HEK293 (cell line): ENCODE measurements around the gene HCAR3.

Experiments used
- EGR2 ChIP-seq: fragments of 450-650 bp; formaldehyde crosslinking; IDR thresholded peaks from 2 replicates; pipeline ENCODE4 v1.5.1; 2016; ENCODE audit warnings: low read depth, missing biosample characterization, missing genetic modification characterization
- GFI1B ChIP-seq: fragments of 450-650 bp; formaldehyde crosslinking; IDR thresholded peaks from 2 replicates; pipeline ENCODE4 v1.5.1; 2016; ENCODE audit warnings: missing biosample characterization, missing genetic modification characterization
- GLIS1 ChIP-seq: fragments of 450-650 bp; formaldehyde crosslinking; IDR thresholded peaks from 2 replicates; pipeline ENCODE4 v1.5.1; 2016; ENCODE audit warnings: missing biosample characterization, missing genetic modification characterization
- GLIS2 ChIP-seq: fragments of 450-650 bp; formaldehyde crosslinking; IDR thresholded peaks from 2 replicates; pipeline ENCODE4 v1.5.1; 2016; ENCODE audit warnings: missing biosample characterization, missing genetic modification characterization
- KLF7 ChIP-seq: fragments of 450-650 bp; formaldehyde crosslinking; IDR thresholded peaks from 2 replicates; pipeline ENCODE4 v1.5.1; 2016; ENCODE audit warnings: missing biosample characterization, missing genetic modification characterization, borderline replicate concordance
- KLF9 ChIP-seq: fragments of 450-650 bp; formaldehyde crosslinking; IDR thresholded peaks from 2 replicates; pipeline ENCODE4 v1.5.1; 2016; ENCODE audit warnings: missing biosample characterization, missing genetic modification characterization, low read depth
- PRDM4 ChIP-seq: fragments of 450-650 bp; formaldehyde crosslinking; IDR thresholded peaks from 2 replicates; pipeline ENCODE4 v1.5.1; 2017; ENCODE audit warnings: missing biosample characterization, missing genetic modification characterization
- PRDM6 ChIP-seq: fragments of 450-650 bp; formaldehyde crosslinking; IDR thresholded peaks from 2 replicates; pipeline ENCODE4 v1.5.1; 2017; ENCODE audit warnings: missing biosample characterization, missing genetic modification characterization
- SCRT2 ChIP-seq: fragments of 450-650 bp; formaldehyde crosslinking; IDR thresholded peaks from 2 replicates; pipeline ENCODE4 v1.5.1; 2016; ENCODE audit warnings: missing biosample characterization, missing genetic modification characterization
- ZBTB6 ChIP-seq: fragments of 450-650 bp; formaldehyde crosslinking; IDR thresholded peaks from 2 replicates; pipeline ENCODE4 v1.5.1; 2017; ENCODE audit warnings: missing biosample characterization, missing genetic modification characterization
- ZBTB7A ChIP-seq: fragments of 450-650 bp; formaldehyde crosslinking; IDR thresholded peaks from 2 replicates; pipeline ENCODE4 v1.5.1; 2016; ENCODE audit warnings: low read depth, missing biosample characterization, missing genetic modification characterization
- ZIC2 ChIP-seq: fragments of 450-650 bp; formaldehyde crosslinking; IDR thresholded peaks from 2 replicates; pipeline ENCODE4 v1.5.1; 2016; ENCODE audit warnings: missing biosample characterization, missing genetic modification characterization
- ZNF148 ChIP-seq: fragments of 450-650 bp; formaldehyde crosslinking; IDR thresholded peaks from 2 replicates; pipeline ENCODE4 v1.5.0; 2017; ENCODE audit warnings: missing biosample characterization, missing genetic modification characterization, borderline replicate concordance
- ZNF211 ChIP-seq: fragments of 450-650 bp; formaldehyde crosslinking; IDR thresholded peaks from 2 replicates; pipeline ENCODE4 v1.5.1; 2016; ENCODE audit warnings: low read depth, missing biosample characterization, missing genetic modification characterization
- ZNF433 ChIP-seq: fragments of 450-650 bp; formaldehyde crosslinking; IDR thresholded peaks from 2 replicates; pipeline ENCODE4 v1.5.1; 2016; ENCODE audit warnings: missing biosample characterization, missing genetic modification characterization, low read depth
- ZNF488 ChIP-seq: fragments of 450-650 bp; formaldehyde crosslinking; IDR thresholded peaks from 2 replicates; pipeline ENCODE4 v1.5.1; 2016; ENCODE audit warnings: missing biosample characterization, missing genetic modification characterization
- ZNF518A ChIP-seq: fragments of 450-650 bp; formaldehyde crosslinking; conservative IDR thresholded peaks from 2 replicates; pipeline ENCODE4 v1.5.1; 2016; ENCODE audit warnings: low read depth, missing biosample characterization, missing genetic modification characterization
- ZNF521 ChIP-seq: fragments of 450-650 bp; formaldehyde crosslinking; IDR thresholded peaks from 2 replicates; pipeline ENCODE4 v1.5.1; 2017; ENCODE audit warnings: missing biosample characterization, mild to moderate bottlenecking, missing genetic modification characterization
- ZNF530 ChIP-seq: fragments of 450-650 bp; formaldehyde crosslinking; IDR thresholded peaks from 2 replicates; pipeline ENCODE4 v1.5.1; 2016; ENCODE audit warnings: low read depth, missing biosample characterization, missing genetic modification characterization
- ZNF555 ChIP-seq: fragments of 450-650 bp; formaldehyde crosslinking; conservative IDR thresholded peaks from 2 replicates; pipeline ENCODE4 v1.5.1; 2017; ENCODE audit warnings: missing biosample characterization, mild to moderate bottlenecking, missing genetic modification characterization, inconsistent platforms
- ZNF558 ChIP-seq: fragments of 450-650 bp; formaldehyde crosslinking; IDR thresholded peaks from 2 replicates; pipeline ENCODE4 v1.5.1; 2016; ENCODE audit warnings: missing biosample characterization, missing genetic modification characterization
- ZNF670 ChIP-seq: fragments of 450-650 bp; formaldehyde crosslinking; IDR thresholded peaks from 2 replicates; pipeline ENCODE4 v1.5.1; 2016; ENCODE audit warnings: missing biosample characterization, missing genetic modification characterization, low read depth
- ZNF704 ChIP-seq: fragments of 450-650 bp; formaldehyde crosslinking; IDR thresholded peaks from 2 replicates; pipeline ENCODE4 v1.5.1; 2016; ENCODE audit warnings: missing biosample characterization, missing genetic modification characterization

Gene HCAR3

GRCh38 chr12:122752464-122753318 lies 36.1 kb upstream of the HCAR3 start, which contains the start of gene DENR (continued):
- TF ChIP-seq ZNF704, result no peak
- TF ChIP-seq ZNF555 (tag by site-specific recombination), result no peak
- peak; percentile 67 for TF ChIP-seq ZIC2 (tag by site-specific recombination)
- TF ChIP-seq ZBTB7A (tag by site-specific recombination), result no peak
- no peak for TF ChIP-seq ZNF433 (tag by site-specific recombination)
- no peak for TF ChIP-seq ZNF488
- no peak for TF ChIP-seq ZNF670 (tag by site-specific recombination)
- peak; percentile 79; the same call in 1 of the 2 replicates for TF ChIP-seq KLF7 (tag by site-specific recombination)
- no peak for TF ChIP-seq ZNF558 (tag by site-specific recombination)
- TF ChIP-seq PRDM6 (tag by site-specific recombination), result no peak
- TF ChIP-seq SCRT2 (tag by site-specific recombination), result peak; percentile 63
- TF ChIP-seq PRDM4 (tag by site-specific recombination), result peak; percentile 41; the same call in 1 of the 2 replicates
- no peak for TF ChIP-seq ZNF148 (tag by site-specific recombination)
- no peak for TF ChIP-seq GFI1B
- TF ChIP-seq ZBTB6 (tag by site-specific recombination), result no peak
- TF ChIP-seq ZNF521 (tag by site-specific recombination), result no peak
- TF ChIP-seq EGR2 (tag by site-specific recombination), result peak; percentile 80
- TF ChIP-seq KLF9 (tag by site-specific recombination), result peak; percentile 100
- TF ChIP-seq GLIS2 (tag by site-specific recombination), result peak; percentile 96
- peak; percentile 71 for TF ChIP-seq GLIS1 (tag by site-specific recombination)
- TF ChIP-seq ZNF518A (tag by site-specific recombination), result peak; percentile 34; the same call in 1 of the 2 replicates
- TF ChIP-seq ZNF530, result no peak
- no peak for TF ChIP-seq ZNF211 (tag by site-specific recombination)
